K562 (cell line): ENCODE data around the gene LRRC14B. TPM values are rescaled to one million over a fixed set of nuclear protein-coding genes. Genes with fewer than 3 reads are reported as not detected.

ENCODE experiments used
- ATAC-seq: fragments of 200-7000 bp; cut with Tn5 transposase; 3 replicates; pipeline ENCODE4 v1.9.1; 2020; ENCODE audit warnings: moderate library complexity
- BruUV-seq: library from RNA; stranded (reverse); fragments of 400-500 nt; replicated peaks from 2 replicates; lab custom pipeline; 2021; lab: Mats Ljungman, UMichigan
- CTCF ChIA-PET: fragments of 300-600 bp; formaldehyde crosslinking; extraction: SDS; loops from one replicate; lab custom pipeline; 2021; ENCODE audit warnings: low intra/inter-chr PET ratio; lab: Yijun Ruan, JAX
- POLR2A ChIA-PET: fragments of 300-600, 350-650 bp; sonication (Branson Sonifier 250); formaldehyde crosslinking; extraction: SDS; loops from one replicate; lab custom pipeline; 2021; ENCODE audit warnings: antibody characterized with exemption, inconsistent platforms; lab: Yijun Ruan, JAX
- DNase-seq, 4 experiments: peaks; one replicate each; pipeline versions ENCODE4 v3.0.0 to v3.0.0-alpha.2; 2011 to 2018; ENCODE audit warnings: low spot score in 3 of 4, mixed read lengths in 3 of 4; ENCODE audit errors: extremely low read depth in 1 of 4
- FAIRE-seq: peaks from 2 replicates; lab custom pipeline; 2011; peaks lifted over from hg19 to GRCh38; lab: Jason Lieb, UNC
- H2AFZ ChIP-seq: 2 replicates; pipeline ENCODE4 v1.6.0; 2011; ENCODE audit warnings: low read depth, low read length, control low read depth, inconsistent platforms
- H3K27ac ChIP-seq: fragments of 200-600 bp; 3 replicates; pipeline ENCODE4 v1.8.0; 2011; ENCODE audit warnings: low read depth, mild to moderate bottlenecking, control low read depth, inconsistent platforms, low read length, moderate library complexity, mixed read lengths; ENCODE audit errors: extremely low read depth
- H3K27me3 ChIP-seq, 2 experiments: fragments of 300-600 bp in 1 of 2; 2 replicates in 1 of 2; 3 replicates in 1 of 2; pipeline versions ENCODE4 v1.6.0 to v1.8.0; 2011; ENCODE audit warnings: inconsistent platforms in 2 of 2, low read length in 2 of 2, mild to moderate bottlenecking in 1 of 2, mixed read lengths in 1 of 2, moderate library complexity in 1 of 2; ENCODE audit not compliant: control insufficient read depth in 2 of 2, insufficient read depth in 2 of 2
- H3K36me3 ChIP-seq: fragments of 300-600 bp; 3 replicates; pipeline ENCODE4 v1.8.0; 2011; ENCODE audit warnings: mild to moderate bottlenecking, low read length, inconsistent platforms; ENCODE audit not compliant: control insufficient read depth, insufficient read depth
- H3K4me1 ChIP-seq, 2 experiments: fragments of 200-600 bp in 1 of 2; replicated peaks in 1 of 2; 2 replicates in 1 of 2; 3 replicates in 1 of 2; pipeline versions ENCODE4 v1.5.1 to v1.8.0; 2011; ENCODE audit warnings: inconsistent platforms in 2 of 2, low read length in 2 of 2, mild to moderate bottlenecking in 1 of 2, mixed read lengths in 1 of 2, moderate library complexity in 1 of 2; ENCODE audit not compliant: control insufficient read depth in 2 of 2, insufficient read depth in 2 of 2
- H3K4me2 ChIP-seq: 2 replicates; pipeline ENCODE4 v1.6.1; 2011; ENCODE audit warnings: low read length, control low read depth, inconsistent platforms, mixed read lengths; ENCODE audit not compliant: insufficient read depth
- H3K4me3 ChIP-seq: fragments of 200-600 bp; sonication (generic), shearing (Covaris generic); 2 replicates; pipeline ENCODE4 v1.5.1; 2016; ENCODE audit warnings: control low read depth, inconsistent platforms
- H3K79me2 ChIP-seq: fragments of 200-600 bp; 3 replicates; pipeline ENCODE4 v1.8.0; 2011; ENCODE audit warnings: low read length, inconsistent platforms; ENCODE audit not compliant: control insufficient read depth, insufficient read depth
- H3K9ac ChIP-seq, 2 experiments: 2 replicates each; pipeline versions ENCODE4 v1.6.0 to v1.6.1; 2011; ENCODE audit warnings: low read depth in 2 of 2, low read length in 2 of 2, control low read depth in 1 of 2, inconsistent platforms in 1 of 2, mild to moderate bottlenecking in 1 of 2, mixed read lengths in 1 of 2; ENCODE audit not compliant: insufficient read depth in 1 of 2
- H3K9me1 ChIP-seq: one replicate; pipeline ENCODE4 v1.6.0; 2011; ENCODE audit warnings: inconsistent platforms, mild to moderate bottlenecking, low read length, moderate library complexity; ENCODE audit not compliant: control insufficient read depth, insufficient read depth
- H3K9me3 ChIP-seq: replicated peaks from 2 replicates; pipeline ENCODE4 v1.5.1; 2011; ENCODE audit warnings: low read depth, low read length, inconsistent platforms; ENCODE audit not compliant: control insufficient read depth, insufficient read depth
- H4K20me1 ChIP-seq: replicated peaks from 2 replicates; pipeline ENCODE4 v1.6.1; 2011; ENCODE audit warnings: low read length, inconsistent platforms, mixed read lengths; ENCODE audit not compliant: control insufficient read depth, insufficient read depth
- GTF2F1 ChIP-seq: IDR thresholded peaks from 2 replicates; pipeline ENCODE4 v1.6.1; 2011; ENCODE audit warnings: low read depth, low read length, improper control_type of control experiment
- KDM5B ChIP-seq: fragments of 200-600 bp; sonication (generic); IDR thresholded peaks from 2 replicates; pipeline ENCODE4 v1.6.1; 2012; ENCODE audit warnings: low read depth, mild to moderate bottlenecking, moderate library complexity, low read length, control low read depth, inconsistent platforms; ENCODE audit not compliant: insufficient replicate concordance
- ZBTB9 ChIP-seq: fragments of 450-650 bp; formaldehyde crosslinking; IDR thresholded peaks from 2 replicates; pipeline ENCODE4 v1.4.0; 2020; ENCODE audit warnings: mild to moderate bottlenecking, moderate library complexity
- WGBS: fragments of 100-300 bp; shearing (Covaris generic); methylation state at CpG from one replicate; pipeline ENCODE4 v1.1.6; 2016; ENCODE audit warnings: low coverage, mixed read lengths; ENCODE audit not compliant: insufficient coverage; ENCODE audit errors: missing lambda C conversion rate; 5-methylcytosine and 5-hydroxymethylcytosine counted together
- in situ Hi-C: fragments of 300-500 bp; cut with MboI; formaldehyde crosslinking; loops from 4 replicates; pipeline ENCODE4 v1.15.0; 2018; ENCODE audit warnings: inconsistent platforms, mixed read lengths
- intact Hi-C: fragments of 100-400 bp; cut with micrococcal nuclease; formaldehyde crosslinking; loops from 2 replicates; pipeline ENCODE4 v1.14.2; 2022
- polyA plus RNA-seq, 8 experiments: library from polyadenylated mRNA; depleted of rRNA in 4 of 8; stranded (reverse) in 5 of 8; unstranded in 3 of 8; fragments of >200 nt; fragmentation: Nextera tagmentation in 2 of 8; fragmentation: Illumina TruSeq in 1 of 8; extraction: Ambion mirVana in 2 of 8; extraction: Trizol in 1 of 8; gene quantifications; 2 replicates each; pipeline versions ENCODE4 v1.2.1 to v1.2.3, GENCODE V29; 2011 to 2014; ENCODE audit warnings: inconsistent platforms in 1 of 8, missing spikeins in 1 of 8
- total RNA-seq, 7 experiments: library from RNA; depleted of rRNA in 6 of 7; stranded (reverse); fragments of >200 nt in 6 of 7; fragmentation: Illumina TruSeq in 2 of 7; extraction: Trizol in 2 of 7; gene quantifications; 2 replicates each; pipeline versions ENCODE4 v1.2.1 to v1.2.3, GENCODE V29; 2011 to 2021; ENCODE audit warnings: low replicate concordance in 1 of 7
- TF ChIP-seq, protein P1 (sequence below): fragments of 150-350 bp; IDR thresholded peaks from 2 replicates; pipeline ENCODE4 v1.6.1; 2014; ENCODE audit warnings: low read depth, mild to moderate bottlenecking, low read length, borderline replicate concordance

Gene LRRC14B
- total and polyA plus RNA-seq, 9 of the 15 experiments (the other 6 are each of a cell fraction or from before 2014, with no cell fraction given), result not detected

DNA sequence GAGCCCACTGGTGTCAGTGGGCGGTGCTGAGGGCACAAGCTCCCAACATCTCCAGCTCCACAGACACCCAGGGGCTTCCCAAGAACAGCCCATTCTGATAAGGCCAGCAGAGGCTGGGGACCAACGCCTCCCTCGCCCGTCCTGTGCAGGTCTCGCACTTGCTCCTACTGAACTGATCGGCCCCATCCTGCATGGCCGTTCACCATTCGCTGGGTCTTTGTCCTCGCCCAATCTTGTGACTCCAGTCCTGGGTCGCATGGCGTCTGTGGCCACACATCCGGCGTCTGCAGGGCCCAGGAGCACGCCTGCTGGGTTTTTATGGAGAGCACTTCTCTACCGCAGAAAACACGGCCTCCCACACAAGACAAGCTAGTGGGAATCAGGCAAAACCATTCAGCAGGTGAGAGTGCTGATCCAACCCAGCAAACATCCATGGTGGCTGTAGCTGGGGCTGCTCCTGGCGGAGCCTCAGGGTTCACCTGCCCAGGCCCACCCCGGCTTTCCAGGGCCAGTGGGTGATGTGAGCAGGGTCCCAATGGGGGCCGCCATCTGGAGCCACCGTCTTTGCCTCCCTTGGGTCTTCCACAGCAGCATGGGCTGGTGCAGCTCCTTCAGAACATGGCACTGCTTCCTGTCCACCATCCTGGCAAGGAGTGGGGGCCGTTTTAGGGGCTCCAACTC lies 7.4 kb downstream of the LRRC14B start (continued):
- TF ChIP-seq, protein P1, sequence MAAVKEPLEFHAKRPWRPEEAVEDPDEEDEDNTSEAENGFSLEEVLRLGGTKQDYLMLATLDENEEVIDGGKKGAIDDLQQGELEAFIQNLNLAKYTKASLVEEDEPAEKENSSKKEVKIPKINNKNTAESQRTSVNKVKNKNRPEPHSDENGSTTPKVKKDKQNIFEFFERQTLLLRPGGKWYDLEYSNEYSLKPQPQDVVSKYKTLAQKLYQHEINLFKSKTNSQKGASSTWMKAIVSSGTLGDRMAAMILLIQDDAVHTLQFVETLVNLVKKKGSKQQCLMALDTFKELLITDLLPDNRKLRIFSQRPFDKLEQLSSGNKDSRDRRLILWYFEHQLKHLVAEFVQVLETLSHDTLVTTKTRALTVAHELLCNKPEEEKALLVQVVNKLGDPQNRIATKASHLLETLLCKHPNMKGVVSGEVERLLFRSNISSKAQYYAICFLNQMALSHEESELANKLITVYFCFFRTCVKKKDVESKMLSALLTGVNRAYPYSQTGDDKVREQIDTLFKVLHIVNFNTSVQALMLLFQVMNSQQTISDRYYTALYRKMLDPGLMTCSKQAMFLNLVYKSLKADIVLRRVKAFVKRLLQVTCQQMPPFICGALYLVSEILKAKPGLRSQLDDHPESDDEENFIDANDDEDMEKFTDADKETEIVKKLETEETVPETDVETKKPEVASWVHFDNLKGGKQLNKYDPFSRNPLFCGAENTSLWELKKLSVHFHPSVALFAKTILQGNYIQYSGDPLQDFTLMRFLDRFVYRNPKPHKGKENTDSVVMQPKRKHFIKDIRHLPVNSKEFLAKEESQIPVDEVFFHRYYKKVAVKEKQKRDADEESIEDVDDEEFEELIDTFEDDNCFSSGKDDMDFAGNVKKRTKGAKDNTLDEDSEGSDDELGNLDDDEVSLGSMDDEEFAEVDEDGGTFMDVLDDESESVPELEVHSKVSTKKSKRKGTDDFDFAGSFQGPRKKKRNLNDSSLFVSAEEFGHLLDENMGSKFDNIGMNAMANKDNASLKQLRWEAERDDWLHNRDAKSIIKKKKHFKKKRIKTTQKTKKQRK, result no peak
- TF ChIP-seq KDM5B, result no peak
- TF ChIP-seq, all 486 proteins: peak for 0

DNA sequence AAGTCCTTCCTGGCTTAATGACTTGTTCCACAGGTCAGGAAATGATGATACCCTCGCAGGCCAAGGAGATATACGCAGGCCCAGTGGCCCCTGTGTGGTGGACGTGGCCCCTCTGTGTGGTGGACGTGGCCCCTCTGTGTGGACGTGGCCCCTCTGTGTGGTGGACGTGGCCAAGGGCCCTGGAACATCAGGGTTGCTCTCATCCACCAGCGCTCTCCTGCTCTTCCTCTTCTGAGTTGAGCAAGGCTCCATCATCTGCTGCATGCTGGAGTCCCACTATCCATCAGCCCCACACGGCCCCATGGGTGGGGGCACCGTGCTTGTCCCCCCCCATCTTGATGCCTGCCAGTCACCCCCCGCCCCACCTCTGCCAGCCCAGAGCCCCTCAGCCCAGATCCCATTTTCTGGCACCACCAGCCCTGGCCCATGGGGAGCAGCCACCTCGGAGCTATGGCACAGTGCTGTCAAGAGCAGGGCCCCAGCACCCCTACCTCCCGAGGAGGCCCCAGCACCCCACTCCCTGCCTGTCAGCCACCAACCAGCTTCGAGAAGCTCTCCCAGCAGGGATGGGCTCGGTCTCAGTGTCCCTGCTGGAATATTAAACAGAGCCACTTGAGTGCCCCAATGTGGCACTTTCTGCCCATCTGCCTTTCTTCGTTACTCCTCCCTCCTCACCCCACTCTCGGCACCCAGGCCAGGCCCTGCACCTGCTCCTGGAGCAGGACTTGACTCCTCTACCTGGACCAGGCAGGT lies 8.1 kb downstream of the LRRC14B start:
- Histone ChIP-seq H3K4me2 (no peak overlapping the region), H3K27ac (no peak overlapping the region), H3K27me3 (peaks cover 3 to 7% of the 10 kb centered on the region in 2 experiments; a peak in 3 of 5 replicates), H4K20me1 (no peaks in the 10 kb centered on the region; the same call in 1 of the 2 replicates), H3K4me1 (peaks cover 2 to 37% of the 10 kb centered on the region in 2 experiments; a peak in 3 of 5 replicates), H3K79me2 (no peaks in the 10 kb centered on the region), H3K4me3 (no peak overlapping the region), H3K9me1 (no peaks in the 10 kb centered on the region), H3K9me3 (no peaks in the 10 kb centered on the region), H3K36me3 (peaks cover 11% of the 10 kb centered on the region), H2AFZ (no peak overlapping the region), H3K9ac (no peak overlapping the region)
- POLR2A ChIA-PET, result interaction anchor here (0.9 to 1.0 kb wide), 2 partner anchors 8 to 10 kb away, joined by 3 to 5 read pairs; partner anchors contain the start of gene LRRC14B
- WGBS, result 70% methylated on average over 14 of the region's 16 CpGs
- in situ Hi-C loops, result no loop called here
- CTCF ChIA-PET, result no interaction called here
- no peak for DNase-seq
- no TSS peak for BruUV-seq
- no peak for TF ChIP-seq GTF2F1
- peak; percentile 97 for TF ChIP-seq ZBTB9 (CRISPR knock-in tag)
- ATAC-seq, result no peak
- no peak for FAIRE-seq
- intact Hi-C loops, result no loop called here
